Measurements from ENCODE around the gene PIP5K1C.
"Not testable (repeated sequence)": the region's sequence is repeated elsewhere in the genome, so short reads cannot be mapped to it uniquely, and the experiment has no call there.

PIP5K1C gene

GRCh38 chr19:3586707-3587346 lies 113.4 kb downstream of the PIP5K1C start:
- DNase-seq (ENCODE audit: low spot score): no peak

GRCh38 chr19:3586127-3586626 lies 114.1 kb downstream of the PIP5K1C start:
- DNase-seq (ENCODE audit: low spot score): no peak

GRCh38 chr19:3585301-3586126 lies 114.8 kb downstream of the PIP5K1C start, which contains the start of gene GIPC3:
TSS of gene GIPC3 (plus strand) at chr19:3585478. CDS start at chr19:3585598, 120 bp downstream.
- DNase-seq (ENCODE audit: low spot score): no peak

- DNase-seq (ENCODE audit: low spot score): not testable (repeated sequence)
These were observed 116.0 kb downstream of the PIP5K1C start for GRCh38 chr19:3584036-3584802.

- not testable (repeated sequence) for DNase-seq (ENCODE audit: low spot score)
These were observed 118.5 kb downstream of the PIP5K1C start for GRCh38 chr19:3581792-3582191.

Measured in RKO (cell line).